Ishikawa (cell line): ENCODE measurements around the gene DDX41.

ENCODE experiments used
- CEBPB ChIP-seq: IDR thresholded peaks from 2 replicates; pipeline ENCODE4 v1.6.1; 2012
- CREB1 ChIP-seq: IDR thresholded peaks from 2 replicates; pipeline ENCODE4 v1.6.1; 2012; ENCODE audit warnings: low read depth
- EGR1 ChIP-seq: IDR thresholded peaks from 2 replicates; pipeline ENCODE4 v1.6.1; 2012
- EP300 ChIP-seq: IDR thresholded peaks from 2 replicates; pipeline ENCODE4 v1.6.1; 2012; ENCODE audit warnings: borderline replicate concordance
- FOXM1 ChIP-seq: IDR thresholded peaks from 2 replicates; pipeline ENCODE4 v1.6.1; 2012; ENCODE audit warnings: low read depth, borderline replicate concordance
- MAX ChIP-seq: IDR thresholded peaks from 2 replicates; pipeline ENCODE4 v1.6.1; 2012
- NFIC ChIP-seq: IDR thresholded peaks from 2 replicates; pipeline ENCODE4 v1.6.1; 2012
- RAD21 ChIP-seq: IDR thresholded peaks from 2 replicates; pipeline ENCODE4 v1.6.1; 2012; ENCODE audit warnings: low read depth
- REST ChIP-seq: IDR thresholded peaks from 2 replicates; pipeline ENCODE4 v1.6.1; 2012; ENCODE audit warnings: low read depth, mild to moderate bottlenecking
- TAF1 ChIP-seq: IDR thresholded peaks from 2 replicates; pipeline ENCODE4 v1.6.1; 2012; ENCODE audit warnings: low read depth, mild to moderate bottlenecking
- TCF12 ChIP-seq: IDR thresholded peaks from 2 replicates; pipeline ENCODE4 v1.6.1; 2012; ENCODE audit warnings: low read depth
- TEAD4 ChIP-seq: IDR thresholded peaks from 2 replicates; pipeline ENCODE4 v1.6.1; 2012
- USF1 ChIP-seq: IDR thresholded peaks from 2 replicates; pipeline ENCODE4 v1.6.1; 2012
- YY1 ChIP-seq: IDR thresholded peaks from 2 replicates; pipeline ENCODE4 v1.6.1; 2012; ENCODE audit warnings: low read depth
- ZBTB7A ChIP-seq: IDR thresholded peaks from 2 replicates; pipeline ENCODE4 v1.6.1; 2012; ENCODE audit warnings: low read depth

Gene DDX41

GRCh38 chr5:177524941-177525655 is 8.3 kb upstream of the DDX41 start:
- TF ChIP-seq CEBPB: no peak
- no peak for TF ChIP-seq NFIC
- no peak for TF ChIP-seq EP300
- TF ChIP-seq ZBTB7A: no peak
- TF ChIP-seq FOXM1: no peak
- no peak for TF ChIP-seq CREB1
- no peak for TF ChIP-seq YY1
- no peak for TF ChIP-seq REST
- TF ChIP-seq MAX: no peak
- no peak for TF ChIP-seq TEAD4
- no peak for TF ChIP-seq TCF12
- no peak for TF ChIP-seq RAD21
- TF ChIP-seq EGR1: no peak
- no peak for TF ChIP-seq USF1

- TF ChIP-seq REST (no peak), TCF12 (no peak), MAX (no peak), TEAD4 (no peak)
Observed at GRCh38 chr5:177524539-177524900, 7.8 kb upstream of the DDX41 start.

GRCh38 chr5:177523711-177524538 is 7.2 kb upstream of the DDX41 start:
- TF ChIP-seq USF1: no peak
- TF ChIP-seq CREB1: no peak
- TF ChIP-seq TCF12: no peak
- TF ChIP-seq TAF1: no peak
- TF ChIP-seq EP300: no peak
- no peak for TF ChIP-seq RAD21
- TF ChIP-seq MAX: no peak
- no peak for TF ChIP-seq YY1
- no peak for TF ChIP-seq REST
- no peak for TF ChIP-seq FOXM1
- no peak for TF ChIP-seq CEBPB
- TF ChIP-seq NFIC: no peak
- no peak for TF ChIP-seq ZBTB7A
- no peak for TF ChIP-seq TEAD4
- TF ChIP-seq EGR1: no peak

GRCh38 chr5:177520916-177521513 is 4.3 kb upstream of the DDX41 start:
- no peak for TF ChIP-seq RAD21
- TF ChIP-seq TEAD4: no peak
- TF ChIP-seq CEBPB: no peak
- TF ChIP-seq TCF12: no peak
- TF ChIP-seq YY1: no peak
- TF ChIP-seq REST: no peak
- no peak for TF ChIP-seq ZBTB7A
- no peak for TF ChIP-seq TAF1
- no peak for TF ChIP-seq USF1
- no peak for TF ChIP-seq FOXM1
- TF ChIP-seq NFIC: no peak
- TF ChIP-seq EP300: no peak
- TF ChIP-seq MAX: no peak
- TF ChIP-seq EGR1: no peak
- no peak for TF ChIP-seq CREB1
